Endothelial cell of umbilical vein (primary cell): ENCODE results near the gene DPH1. TPM values are rescaled to one million over a fixed set of nuclear protein-coding genes. Genes with fewer than 3 reads are reported as not detected.
A peak's percentile ranks its signal among the peaks of the same experiment; 100 is the strongest.

Experiments
- BruUV-seq: library from RNA; stranded (reverse); fragments of 400-500 nt; replicated peaks from 2 replicates; lab custom pipeline; 2021; lab: Mats Ljungman, UMichigan
- CTCF ChIA-PET: fragments of 300-600, 350-600 bp; sonication (Branson Sonifier 250); formaldehyde crosslinking; loops from one replicate; lab custom pipeline; 2021; ENCODE audit warnings: antibody characterized with exemption, inconsistent platforms; lab: Charles Lee
- POLR2A ChIA-PET: fragments of 300-600, 350-600 bp; sonication (Branson Sonifier 250); formaldehyde crosslinking; loops from one replicate; lab custom pipeline; 2021; ENCODE audit warnings: antibody characterized with exemption, inconsistent platforms; lab: Charles Lee
- DNase-seq: peaks from one replicate; pipeline ENCODE4 v3.0.0-alpha.2; 2011; ENCODE audit warnings: low read depth, low spot score
- FAIRE-seq: peaks from 2 replicates; lab custom pipeline; 2011; peaks lifted over from hg19 to GRCh38; lab: Jason Lieb, UNC
- H2AFZ ChIP-seq: 2 replicates; pipeline ENCODE4 v1.6.0; 2012; ENCODE audit warnings: low read depth, low read length, control low read depth, inconsistent platforms
- H3K27ac ChIP-seq: 2 replicates; pipeline ENCODE4 v1.5.1; 2011; ENCODE audit warnings: low read depth, mild to moderate bottlenecking, control low read depth, low read length, moderate library complexity; ENCODE audit not compliant: insufficient read depth
- H3K27me3 ChIP-seq, 2 experiments: 2 replicates each; pipeline versions ENCODE4 v1.6.0 to v1.6.1; 2011; ENCODE audit warnings: low read length in 2 of 2, mixed read lengths in 1 of 2; ENCODE audit not compliant: control insufficient read depth in 2 of 2, insufficient read depth in 2 of 2
- H3K36me3 ChIP-seq, 2 experiments: 2 replicates in 1 of 2; 3 replicates in 1 of 2; pipeline ENCODE4 v1.5.1; 2011; ENCODE audit warnings: low read length in 2 of 2, mild to moderate bottlenecking in 1 of 2, moderate library complexity in 1 of 2; ENCODE audit not compliant: control insufficient read depth in 2 of 2, insufficient read depth in 2 of 2; ENCODE audit errors: extremely low read depth in 1 of 2
- H3K4me1 ChIP-seq: 3 replicates; pipeline ENCODE4 v1.5.1; 2011; ENCODE audit warnings: mild to moderate bottlenecking, low read length; ENCODE audit not compliant: control insufficient read depth, insufficient read depth; ENCODE audit errors: extremely low read depth
- H3K4me2 ChIP-seq: 2 replicates; pipeline ENCODE4 v1.6.1; 2011; ENCODE audit warnings: low read length, control low read depth, mixed read lengths; ENCODE audit not compliant: insufficient read depth
- H3K4me3 ChIP-seq, 3 experiments: fragments of 200-600 bp in 1 of 3; sonication (generic), shearing (Covaris generic) in 1 of 3; replicated peaks in 1 of 3; 2 replicates each; pipeline ENCODE4 v1.5.1; 2011 to 2016; ENCODE audit warnings: control low read depth in 3 of 3, low read length in 3 of 3, mild to moderate bottlenecking in 2 of 3, inconsistent platforms in 1 of 3, low read depth in 1 of 3, moderate library complexity in 1 of 3; ENCODE audit not compliant: insufficient read depth in 1 of 3
- H3K79me2 ChIP-seq: 2 replicates; pipeline ENCODE4 v1.6.0; 2012; ENCODE audit warnings: low read length, inconsistent platforms; ENCODE audit not compliant: control insufficient read depth, insufficient read depth
- H3K9ac ChIP-seq: replicated peaks from 2 replicates; pipeline ENCODE3; 2011; ENCODE audit warnings: low read length, control low read depth; ENCODE audit not compliant: insufficient read depth; ENCODE audit errors: extremely low read depth
- H3K9me1 ChIP-seq: replicated peaks from 3 replicates; pipeline ENCODE4 v1.6.0; 2011; ENCODE audit warnings: mild to moderate bottlenecking, low read length; ENCODE audit not compliant: control insufficient read depth, insufficient read depth; ENCODE audit errors: extremely low read depth
- H3K9me3 ChIP-seq: replicated peaks from 2 replicates; pipeline ENCODE4 v1.5.1; 2012; ENCODE audit warnings: low read length, inconsistent platforms; ENCODE audit not compliant: control insufficient read depth, insufficient read depth
- H4K20me1 ChIP-seq: replicated peaks from 2 replicates; pipeline ENCODE3; 2011; ENCODE audit warnings: mild to moderate bottlenecking, low read length; ENCODE audit not compliant: control insufficient read depth, insufficient read depth; ENCODE audit errors: extremely low read depth
- FOS ChIP-seq: IDR thresholded peaks from 2 replicates; pipeline ENCODE4 v1.6.1; 2011; ENCODE audit warnings: mild to moderate bottlenecking, low read length, moderate library complexity, borderline replicate concordance; ENCODE audit not compliant: insufficient read depth
- GATA2 ChIP-seq: IDR thresholded peaks from 2 replicates; pipeline ENCODE4 v1.7.0; 2011; ENCODE audit warnings: low read depth, mild to moderate bottlenecking, moderate library complexity, mixed read lengths, low read length; ENCODE audit not compliant: insufficient read length, insufficient read depth
- JUN ChIP-seq: IDR thresholded peaks from 2 replicates; pipeline ENCODE4 v1.6.1; 2011; ENCODE audit warnings: borderline replicate concordance, low read depth; ENCODE audit not compliant: insufficient read length, insufficient read depth
- MAX ChIP-seq: IDR thresholded peaks from 2 replicates; pipeline ENCODE4 v1.6.1; 2011; ENCODE audit not compliant: insufficient read depth, insufficient read length
- MYC ChIP-seq: IDR thresholded peaks from one replicate; pipeline ENCODE4 v1.6.1; 2011; ENCODE audit warnings: mild to moderate bottlenecking, low read depth, low read length
- POLR2A ChIP-seq: IDR thresholded peaks from 2 replicates; pipeline ENCODE4 v1.6.1; 2012; ENCODE audit warnings: low read depth, mild to moderate bottlenecking, control low read depth, low read length
- POLR2AphosphoS5 ChIP-seq: IDR thresholded peaks from 2 replicates; pipeline ENCODE4 v1.6.1; 2012; ENCODE audit warnings: low read depth, mild to moderate bottlenecking, control low read depth, low read length, moderate library complexity; ENCODE audit not compliant: insufficient read depth
- dilution Hi-C: fragments of 300-500 bp; cut with MboI; formaldehyde crosslinking; loops from one replicate; pipeline ENCODE4 v1.15.0; 2019; ENCODE audit warnings: low sequenced_read_pairs; ENCODE audit not compliant: extremely low pct_ligation_motif_present
- intact Hi-C: fragments of 100-400 bp; cut with micrococcal nuclease; formaldehyde crosslinking; loops from one replicate; pipeline ENCODE4 v1.10.0; 2022
- polyA plus RNA-seq, 4 experiments: library from polyadenylated mRNA; depleted of rRNA in 3 of 4; stranded (reverse) in 3 of 4; unstranded in 1 of 4; fragments of >200 nt; gene quantifications; 2 replicates each; pipeline versions ENCODE4 v1.2.1 to v1.2.3, GENCODE V29; 2011 to 2012; ENCODE audit warnings: missing spikeins in 1 of 4
- total RNA-seq: library from RNA; stranded (reverse); gene quantifications from 2 replicates; pipeline ENCODE4 v1.2.3, GENCODE V29; 2021
- TF ChIP-seq, protein P1 (sequence below), 2 donors: IDR thresholded peaks; 1 replicate in 1 of 2; 2 replicates in 1 of 2; pipeline ENCODE4 v1.5.1; 2011; ENCODE audit warnings: low read length in 2 of 2, mild to moderate bottlenecking in 2 of 2, moderate library complexity in 2 of 2, control low read depth in 1 of 2, inconsistent platforms in 1 of 2, low read depth in 1 of 2; ENCODE audit not compliant: insufficient read depth in 1 of 2; ENCODE audit errors: extremely low read depth in 1 of 2

Gene DPH1
- total and polyA plus RNA-seq, 2 donors (not counting 3 experiments of a cell fraction or from before 2014, with no cell fraction given), result 37.8 to 45.6 TPM

- Histone ChIP-seq H3K9me3 (no peaks in the 10 kb centered on the region), H3K9me1 (no peaks in the 10 kb centered on the region), H3K4me1 (peaks cover 43% of the 10 kb centered on the region), H3K4me2 (no peak overlapping the region), H4K20me1 (no peaks in the 10 kb centered on the region), H3K79me2 (peaks cover 11% of the 10 kb centered on the region), H3K9ac (no peak overlapping the region), H3K36me3 (peaks cover 1 to 13% of the 10 kb centered on the region in 2 experiments), H2AFZ (no peak overlapping the region), H3K27me3 (no peaks in the 10 kb centered on the region), H3K4me3 (no peak overlapping the region), H3K27ac (peak overlapping the region; percentile 4)
- ChIA-PET POLR2A (no interaction called here), CTCF (interaction anchor here (0.9 to 17.2 kb wide), 5 partner anchors 8 to 190 kb away, joined by 3 to 455 read pairs (median 5); partner anchors contain the start of gene HIC1)
- no peak for DNase-seq
- TF ChIP-seq MAX (no peak), JUN (no peak), GATA2 (no peak), POLR2A (no peak), MYC (no peak), FOS (no peak), POLR2AphosphoS5 (no peak)
- TF ChIP-seq, protein P1, sequence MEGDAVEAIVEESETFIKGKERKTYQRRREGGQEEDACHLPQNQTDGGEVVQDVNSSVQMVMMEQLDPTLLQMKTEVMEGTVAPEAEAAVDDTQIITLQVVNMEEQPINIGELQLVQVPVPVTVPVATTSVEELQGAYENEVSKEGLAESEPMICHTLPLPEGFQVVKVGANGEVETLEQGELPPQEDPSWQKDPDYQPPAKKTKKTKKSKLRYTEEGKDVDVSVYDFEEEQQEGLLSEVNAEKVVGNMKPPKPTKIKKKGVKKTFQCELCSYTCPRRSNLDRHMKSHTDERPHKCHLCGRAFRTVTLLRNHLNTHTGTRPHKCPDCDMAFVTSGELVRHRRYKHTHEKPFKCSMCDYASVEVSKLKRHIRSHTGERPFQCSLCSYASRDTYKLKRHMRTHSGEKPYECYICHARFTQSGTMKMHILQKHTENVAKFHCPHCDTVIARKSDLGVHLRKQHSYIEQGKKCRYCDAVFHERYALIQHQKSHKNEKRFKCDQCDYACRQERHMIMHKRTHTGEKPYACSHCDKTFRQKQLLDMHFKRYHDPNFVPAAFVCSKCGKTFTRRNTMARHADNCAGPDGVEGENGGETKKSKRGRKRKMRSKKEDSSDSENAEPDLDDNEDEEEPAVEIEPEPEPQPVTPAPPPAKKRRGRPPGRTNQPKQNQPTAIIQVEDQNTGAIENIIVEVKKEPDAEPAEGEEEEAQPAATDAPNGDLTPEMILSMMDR (IDR thresholded peaks at IDR 0.05; ENCODE audit: extremely low read depth in 1 of 2, insufficient read depth in 1 of 2, low read depth in 1 of 2, low read length in 2 of 2), result no peak
- FAIRE-seq, result no peak
- intact Hi-C loops (no loop called here), dilution Hi-C loops (no loop called here)
- BruUV-seq, result no TSS peak
These were observed 33.6 kb downstream of the DPH1 start for GRCh38 chr17:2063261-2064146.
